Effector CD4-positive, alpha-beta T cell (primary cell): ENCODE results near the gene INMT. TPM values are rescaled to one million over a fixed set of nuclear protein-coding genes. Genes with fewer than 3 reads are reported as not detected.
A peak's percentile ranks its signal among the peaks of the same experiment; 100 is the strongest.
"Not testable (repeated sequence)": the region's sequence is repeated elsewhere in the genome, so short reads cannot be mapped to it uniquely, and the experiment has no call there.

ENCODE experiments used
- DNase-seq: peaks from one replicate; pipeline ENCODE4 v3.0.0-alpha.2; 2020
- total RNA-seq: gene quantifications from one replicate; lab custom pipeline; 2026; lab: John Stamatoyannopoulos, UW

Gene INMT
- not detected for total RNA-seq

- DNase-seq: no peak
Observed at GRCh38 chr7:30751696-30752273, at the start of gene INMT. TSS of gene INMT (plus strand) at chr7:30752135. CDS start at chr7:30752151, 16 bp downstream.

GRCh38 chr7:30702200-30702599 lies 49.7 kb upstream of the INMT start:
- DNase-seq: peak; percentile 11

- no peak for DNase-seq
Observed at GRCh38 chr7:30703756-30704155, 48.2 kb upstream of the INMT start.

GRCh38 chr7:30705008-30705407 lies 46.9 kb upstream of the INMT start:
- no peak for DNase-seq

GRCh38 chr7:30705596-30705995 lies 46.3 kb upstream of the INMT start:
- no peak for DNase-seq

GRCh38 chr7:30706316-30706715 lies 45.6 kb upstream of the INMT start:
- no peak for DNase-seq

GRCh38 chr7:30706908-30707307 lies 45.0 kb upstream of the INMT start:
- no peak for DNase-seq

GRCh38 chr7:30707391-30708357 lies 44.3 kb upstream of the INMT start:
- DNase-seq: no peak

- DNase-seq: no peak
Observed at GRCh38 chr7:30708412-30708811, 43.5 kb upstream of the INMT start.

GRCh38 chr7:30708983-30709382 lies 43.0 kb upstream of the INMT start:
- no peak for DNase-seq

GRCh38 chr7:30709549-30709948 lies 42.4 kb upstream of the INMT start:
- DNase-seq: no peak

GRCh38 chr7:30710669-30711068 lies 41.3 kb upstream of the INMT start:
- DNase-seq: no peak

GRCh38 chr7:30713392-30713791 lies 38.5 kb upstream of the INMT start:
- no peak for DNase-seq

- no peak for DNase-seq
Observed at GRCh38 chr7:30714129-30714528, 37.8 kb upstream of the INMT start.

GRCh38 chr7:30717181-30717580 lies 34.8 kb upstream of the INMT start:
- no peak for DNase-seq

GRCh38 chr7:30719434-30719833 lies 32.5 kb upstream of the INMT start:
- DNase-seq: not testable (repeated sequence)

- no peak for DNase-seq
Observed at GRCh38 chr7:30721211-30721610, 30.7 kb upstream of the INMT start.

- no peak for DNase-seq
Observed at GRCh38 chr7:30722187-30722586, 29.7 kb upstream of the INMT start.

- DNase-seq: no peak
Observed at GRCh38 chr7:30722671-30723070, 29.3 kb upstream of the INMT start.

GRCh38 chr7:30723776-30724175 lies 28.2 kb upstream of the INMT start:
- no peak for DNase-seq

- DNase-seq: no peak
Observed at GRCh38 chr7:30726296-30727006, 25.5 kb upstream of the INMT start.

GRCh38 chr7:30727061-30727945 lies 24.6 kb upstream of the INMT start:
- peak; percentile 41 for DNase-seq
